ENCODE data around the gene OR2A25.

- TF ChIP-seq POLR2A (IDR thresholded peaks at IDR 0.05; ENCODE audit: extremely low read depth, insufficient read length) (no peak), CTCF (IDR thresholded peaks at IDR 0.05; ENCODE audit: low read depth, low read length) (no peak)
Observed at GRCh38 chr7:144113651-144114050, 44.0 kb downstream of the OR2A25 start.

All from NB4 (cell line).